ENCODE data around the gene WDR17.

GRCh38 chr4:176099314-176099713 is 33.7 kb downstream of the WDR17 start:
- TF ChIP-seq CTCF (conservative IDR thresholded peaks at IDR 0.05 in 1 of 2, IDR thresholded peaks at IDR 0.05 in 1 of 2; ENCODE audit: low read depth in 1 of 2, low read length in 2 of 2), result peak in 1 of 2 donors; percentile 14
- no peak for TF ChIP-seq EZH2 (IDR thresholded peaks at IDR 0.05; ENCODE audit: low read length, missing control alignments)
